ENCODE measurements around the gene CDH4.

The CDH4 gene

GRCh38 chr20:61287583-61288275 lies 35.7 kb downstream of the CDH4 start:
- no peak for DNase-seq

- DNase-seq, result no peak
Observed at GRCh38 chr20:61288331-61288784, 36.3 kb downstream of the CDH4 start.

GRCh38 chr20:61289166-61289565 lies 37.1 kb downstream of the CDH4 start:
- DNase-seq, result no peak

- no peak for DNase-seq
Observed at GRCh38 chr20:61290721-61291120, 38.7 kb downstream of the CDH4 start.

GRCh38 chr20:61291166-61291829 lies 39.2 kb downstream of the CDH4 start:
- DNase-seq, result no peak

- DNase-seq, result no peak
Observed at GRCh38 chr20:61292391-61292790, 40.3 kb downstream of the CDH4 start.

GRCh38 chr20:61292821-61293612 lies 41.0 kb downstream of the CDH4 start:
- no peak for DNase-seq

GRCh38 chr20:61293951-61294350 lies 41.9 kb downstream of the CDH4 start:
- DNase-seq, result no peak

GRCh38 chr20:61295249-61295648 lies 43.2 kb downstream of the CDH4 start:
- DNase-seq, result no peak

- no peak for DNase-seq
Observed at GRCh38 chr20:61295682-61296628, 43.9 kb downstream of the CDH4 start.

GRCh38 chr20:61296629-61297019 lies 44.6 kb downstream of the CDH4 start:
- DNase-seq, result no peak

- DNase-seq, result no peak
Observed at GRCh38 chr20:61297491-61297890, 45.4 kb downstream of the CDH4 start.

GRCh38 chr20:61297986-61298385 lies 45.9 kb downstream of the CDH4 start:
- DNase-seq, result no peak

GRCh38 chr20:61298661-61299060 lies 46.6 kb downstream of the CDH4 start:
- DNase-seq, result no peak

- no peak for DNase-seq
Observed at GRCh38 chr20:61299104-61299503, 47.0 kb downstream of the CDH4 start.

- DNase-seq, result no peak
Observed at GRCh38 chr20:61299618-61300017, 47.6 kb downstream of the CDH4 start.

GRCh38 chr20:61300293-61300692 lies 48.2 kb downstream of the CDH4 start:
- no peak for DNase-seq

GRCh38 chr20:61300709-61301108 lies 48.6 kb downstream of the CDH4 start:
- no peak for DNase-seq

- DNase-seq, result no peak
Observed at GRCh38 chr20:61301711-61302525, 49.9 kb downstream of the CDH4 start.

- no peak for DNase-seq
Observed at GRCh38 chr20:61303217-61303616, 51.2 kb downstream of the CDH4 start.

- DNase-seq, result no peak
Observed at GRCh38 chr20:61303675-61304074, 51.6 kb downstream of the CDH4 start.

- no peak for DNase-seq
Observed at GRCh38 chr20:61304750-61305149, 52.7 kb downstream of the CDH4 start.

Measured in NCI-H2171 treated with DMSO at 0.1 percent for 48 hours (cell line).